ENCODE measurements around the gene CNIH4.
"Not testable (repeated sequence)": the region's sequence is repeated elsewhere in the genome, so short reads cannot be mapped to it uniquely, and the experiment has no call there.

CNIH4 gene

GRCh38 chr1:224399887-224400286 lies 43.2 kb downstream of the CNIH4 start:
- no peak for DNase-seq (ENCODE audit: low read depth in 2 of 2)

GRCh38 chr1:224402472-224403036 lies 45.9 kb downstream of the CNIH4 start:
- no peak for DNase-seq (ENCODE audit: low read depth in 2 of 2)

- DNase-seq (ENCODE audit: low read depth in 2 of 2), result no peak
Observed at GRCh38 chr1:224404916-224405603, 48.4 kb downstream of the CNIH4 start.

GRCh38 chr1:224405604-224405970 lies 48.9 kb downstream of the CNIH4 start:
- DNase-seq (ENCODE audit: low read depth in 2 of 2), result no peak

- DNase-seq (ENCODE audit: low read depth in 2 of 2), result no peak
Observed at GRCh38 chr1:224406216-224406615, 49.5 kb downstream of the CNIH4 start.

- DNase-seq (ENCODE audit: low read depth in 2 of 2), result no peak
Observed at GRCh38 chr1:224407571-224408293, 51.1 kb downstream of the CNIH4 start.

GRCh38 chr1:224408294-224408590 lies 51.6 kb downstream of the CNIH4 start:
- no peak for DNase-seq (ENCODE audit: low read depth in 2 of 2)

- DNase-seq (ENCODE audit: low read depth in 2 of 2), result no peak
Observed at GRCh38 chr1:224411766-224412165, 55.1 kb downstream of the CNIH4 start.

GRCh38 chr1:224420106-224420505 lies 63.4 kb downstream of the CNIH4 start:
- DNase-seq (ENCODE audit: low read depth in 2 of 2), result no peak

- no peak for DNase-seq (ENCODE audit: low read depth in 2 of 2)
Observed at GRCh38 chr1:224425279-224425884, 68.7 kb downstream of the CNIH4 start.

GRCh38 chr1:224426869-224427268 lies 70.2 kb downstream of the CNIH4 start:
- not testable (repeated sequence) for DNase-seq (ENCODE audit: low read depth in 2 of 2)

- DNase-seq (ENCODE audit: low read depth in 2 of 2), result no peak
Observed at GRCh38 chr1:224427346-224427745, 70.7 kb downstream of the CNIH4 start.

- DNase-seq (ENCODE audit: low read depth in 2 of 2), result not testable (repeated sequence)
Observed at GRCh38 chr1:224428713-224429112, 72.0 kb downstream of the CNIH4 start.

Measured in stimulated activated CD8-positive, alpha-beta memory T cell treated with anti-CD3 and anti-CD28 coated beads, Interleukin-7, amount 100 ng/mL, for 1 hour (primary cell).